WTC11 (cell line): Measurements from ENCODE around the gene SORCS1. TPM values are rescaled to one million over a fixed set of nuclear protein-coding genes. Genes with fewer than 3 reads are reported as not detected.

ENCODE experiments used
- ATAC-seq: fragments of 200-7000 bp; cut with Tn5 transposase; 2 replicates; pipeline ENCODE4 v1.10.0; 2021; ENCODE audit warnings: mild to moderate bottlenecking, moderate library complexity
- CTCF ChIA-PET: fragments of 300-600 bp; sonication (Branson Sonifier 250); formaldehyde crosslinking; loops from one replicate; lab custom pipeline; 2021; ENCODE audit warnings: antibody characterized with exemption; lab: Charles Lee
- POLR2A ChIA-PET: fragments of 350-600 bp; sonication (Branson Sonifier 250); formaldehyde crosslinking; loops from one replicate; lab custom pipeline; 2021; ENCODE audit warnings: antibody characterized with exemption; lab: Charles Lee
- DNase-seq: peaks from one replicate; pipeline ENCODE4 v3.0.0; 2021; ENCODE audit warnings: low spot score
- H3K27ac Mint-ChIP-seq: 2 replicates; pipeline ENCODE4 v1.8.0; 2021; ENCODE audit warnings: mixed read lengths
- H3K27me3 Mint-ChIP-seq: 2 replicates; pipeline ENCODE4 v1.8.0; 2021; ENCODE audit warnings: low read depth, mild to moderate bottlenecking, moderate library complexity, mixed read lengths
- H3K36me3 Mint-ChIP-seq: 2 replicates; pipeline ENCODE4 v1.8.0; 2021; ENCODE audit warnings: mixed read lengths
- H3K4me1 Mint-ChIP-seq: 2 replicates; pipeline ENCODE4 v1.8.0; 2022; ENCODE audit warnings: mixed read lengths
- H3K4me3 Mint-ChIP-seq: 2 replicates; pipeline ENCODE4 v1.8.0; 2021; ENCODE audit warnings: mild to moderate bottlenecking, moderate library complexity, mixed read lengths
- H3K9me3 Mint-ChIP-seq: 2 replicates; pipeline ENCODE4 v1.8.0; 2021; ENCODE audit warnings: mixed read lengths
- ATF1 ChIP-seq: sonication (generic); formaldehyde crosslinking; IDR thresholded peaks from 2 replicates; pipeline ENCODE4 v1.8.1; 2023; ENCODE audit warnings: mild to moderate bottlenecking, moderate library complexity, missing genetic modification reagents
- CBFB ChIP-seq: sonication (generic); formaldehyde crosslinking; IDR thresholded peaks from 2 replicates; pipeline ENCODE4 v1.8.1; 2022; ENCODE audit warnings: mild to moderate bottlenecking, low read depth, missing genetic modification reagents
- CREB1 ChIP-seq: sonication (generic); formaldehyde crosslinking; IDR thresholded peaks from 2 replicates; pipeline ENCODE4 v1.8.0; 2023; ENCODE audit warnings: mild to moderate bottlenecking, missing genetic modification reagents
- EMX1 ChIP-seq: fragments of 250-450 bp; sonication (Bioruptor Pico); IDR thresholded peaks from 2 replicates; pipeline ENCODE4 v1.8.0; 2021; ENCODE audit warnings: mild to moderate bottlenecking
- ESRRA ChIP-seq: sonication (generic); formaldehyde crosslinking; IDR thresholded peaks from 2 replicates; pipeline ENCODE4 v1.8.1; 2022; ENCODE audit warnings: mild to moderate bottlenecking, missing genetic modification reagents, borderline replicate concordance
- GTF2I ChIP-seq: fragments of 250-450 bp; sonication (Bioruptor Pico); conservative IDR thresholded peaks from 2 replicates; pipeline ENCODE4 v1.4.0; 2021; ENCODE audit warnings: mild to moderate bottlenecking
- KAT7 ChIP-seq: sonication (generic); formaldehyde crosslinking; IDR thresholded peaks from 2 replicates; pipeline ENCODE4 v1.8.1; 2023; ENCODE audit warnings: missing genetic modification reagents, mild to moderate bottlenecking, borderline replicate concordance
- MYBL2 ChIP-seq: sonication (generic); formaldehyde crosslinking; IDR thresholded peaks from 2 replicates; pipeline ENCODE4 v1.8.1; 2023; ENCODE audit warnings: mild to moderate bottlenecking, moderate library complexity, missing genetic modification reagents
- NFE2L1 ChIP-seq: sonication (generic); formaldehyde crosslinking; IDR thresholded peaks from 2 replicates; pipeline ENCODE4 v1.8.1; 2023; ENCODE audit warnings: missing genetic modification reagents
- NR2C2 ChIP-seq: sonication (generic); formaldehyde crosslinking; IDR thresholded peaks from 2 replicates; pipeline ENCODE4 v1.8.0; 2022; ENCODE audit warnings: mild to moderate bottlenecking, missing genetic modification reagents
- NR3C1 ChIP-seq: sonication (generic); formaldehyde crosslinking; conservative IDR thresholded peaks from 2 replicates; pipeline ENCODE4 v1.8.1; 2023; ENCODE audit warnings: low read depth, mild to moderate bottlenecking, missing genetic modification reagents
- OVOL2 ChIP-seq: fragments of 250-450 bp; sonication (Bioruptor Pico); IDR thresholded peaks from 2 replicates; pipeline ENCODE4 v1.9.0; 2021; ENCODE audit warnings: mild to moderate bottlenecking, borderline replicate concordance
- PRRX2 ChIP-seq: fragments of 250-450 bp; sonication (Bioruptor Pico); IDR thresholded peaks from 2 replicates; pipeline ENCODE4 v1.8.0; 2021; ENCODE audit warnings: mild to moderate bottlenecking
- RELA ChIP-seq: sonication (generic); formaldehyde crosslinking; IDR thresholded peaks from 2 replicates; pipeline ENCODE4 v1.8.1; 2022; ENCODE audit warnings: missing genetic modification reagents, mild to moderate bottlenecking, borderline replicate concordance
- ZNF232 ChIP-seq: sonication (generic); formaldehyde crosslinking; IDR thresholded peaks from 2 replicates; pipeline ENCODE4 v1.8.0; 2022; ENCODE audit warnings: mild to moderate bottlenecking, missing genetic modification reagents
- ZNF317 ChIP-seq: sonication (generic); formaldehyde crosslinking; IDR thresholded peaks from 2 replicates; pipeline ENCODE4 v1.8.1; 2023; ENCODE audit warnings: low read depth, mild to moderate bottlenecking, moderate library complexity, missing genetic modification reagents, borderline replicate concordance
- ZNF396 ChIP-seq: fragments of 250-450 bp; sonication (Bioruptor Pico); IDR thresholded peaks from 2 replicates; pipeline ENCODE4 v1.8.0; 2021; ENCODE audit warnings: mild to moderate bottlenecking, moderate library complexity, borderline replicate concordance
- ZNF671 ChIP-seq: fragments of 250-450 bp; sonication (Bioruptor Pico); IDR thresholded peaks from 2 replicates; pipeline ENCODE4 v1.8.0; 2021; ENCODE audit warnings: mild to moderate bottlenecking
- total RNA-seq: library from RNA; stranded (reverse); gene quantifications from 3 replicates; pipeline ENCODE4 v1.2.3, GENCODE V29; 2021
- TF ChIP-seq, protein P1 (sequence below): sonication (generic); formaldehyde crosslinking; IDR thresholded peaks from 2 replicates; pipeline ENCODE4 v1.8.0; 2022; ENCODE audit warnings: missing genetic modification reagents
- TF ChIP-seq, protein P2 (sequence below): fragments of 250-450 bp; sonication (Bioruptor Pico); IDR thresholded peaks from 2 replicates; pipeline ENCODE4 v1.8.0; 2021; ENCODE audit warnings: mild to moderate bottlenecking
- TF ChIP-seq, protein P3 (sequence below): sonication (generic); formaldehyde crosslinking; IDR thresholded peaks from 2 replicates; pipeline ENCODE4 v1.8.1; 2022; ENCODE audit warnings: mild to moderate bottlenecking, missing genetic modification reagents, moderate library complexity, borderline replicate concordance
- TF ChIP-seq, protein P4 (sequence below): sonication (generic); formaldehyde crosslinking; IDR thresholded peaks from 2 replicates; pipeline ENCODE4 v1.8.1; 2023; ENCODE audit warnings: mild to moderate bottlenecking, missing genetic modification reagents
- TF ChIP-seq, protein P5 (sequence below): sonication (generic); formaldehyde crosslinking; IDR thresholded peaks from 2 replicates; pipeline ENCODE4 v1.8.1; 2023; ENCODE audit warnings: mild to moderate bottlenecking, moderate library complexity, missing genetic modification reagents
- TF ChIP-seq, protein P6 (sequence below): sonication (generic); formaldehyde crosslinking; IDR thresholded peaks from 2 replicates; pipeline ENCODE4 v1.8.0; 2022; ENCODE audit warnings: mild to moderate bottlenecking, missing genetic modification reagents

The SORCS1 gene
- total RNA-seq, 1 experiment from 2014 or later = 3.3 TPM

DNA sequence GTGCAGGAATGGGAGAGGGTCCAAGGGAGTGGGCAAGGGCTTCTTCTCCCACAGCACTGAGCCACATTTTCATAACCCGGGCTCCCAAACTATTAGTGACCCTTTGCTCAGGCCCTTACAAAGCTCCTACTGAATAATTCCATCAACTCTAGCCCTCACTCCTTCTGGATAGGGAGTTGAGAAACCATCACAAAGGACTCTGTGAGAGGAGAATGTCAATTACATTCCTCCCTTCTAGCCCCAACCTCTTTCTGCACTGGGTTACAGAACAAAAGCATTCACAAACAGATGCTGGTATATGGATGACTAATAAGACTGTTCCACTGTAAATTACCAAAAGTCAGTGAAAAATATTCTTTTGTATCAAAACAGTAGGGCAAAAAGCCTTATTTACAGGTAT, 203.7 kb downstream of the SORCS1 start:
- Mint-ChIP-seq H3K36me3 (peaks cover 5% of the 10 kb centered on the region), H3K4me3 (no peak overlapping the region)
- no peak for ATAC-seq
- POLR2A ChIA-PET = no interaction called here
- TF ChIP-seq GTF2I (no peak), ZNF396 (CRISPR knock-in tag) (no peak), NR2C2 (CRISPR knock-in tag) (no peak), NR3C1 (CRISPR knock-in tag) (no peak), RELA (CRISPR knock-in tag) (no peak), ZNF232 (CRISPR knock-in tag) (no peak), ATF1 (CRISPR knock-in tag) (no peak), CBFB (no peak), KAT7 (CRISPR knock-in tag) (no peak), OVOL2 (CRISPR knock-in tag) (no peak), ZNF317 (CRISPR knock-in tag) (no peak)
- TF ChIP-seq, protein P1, sequence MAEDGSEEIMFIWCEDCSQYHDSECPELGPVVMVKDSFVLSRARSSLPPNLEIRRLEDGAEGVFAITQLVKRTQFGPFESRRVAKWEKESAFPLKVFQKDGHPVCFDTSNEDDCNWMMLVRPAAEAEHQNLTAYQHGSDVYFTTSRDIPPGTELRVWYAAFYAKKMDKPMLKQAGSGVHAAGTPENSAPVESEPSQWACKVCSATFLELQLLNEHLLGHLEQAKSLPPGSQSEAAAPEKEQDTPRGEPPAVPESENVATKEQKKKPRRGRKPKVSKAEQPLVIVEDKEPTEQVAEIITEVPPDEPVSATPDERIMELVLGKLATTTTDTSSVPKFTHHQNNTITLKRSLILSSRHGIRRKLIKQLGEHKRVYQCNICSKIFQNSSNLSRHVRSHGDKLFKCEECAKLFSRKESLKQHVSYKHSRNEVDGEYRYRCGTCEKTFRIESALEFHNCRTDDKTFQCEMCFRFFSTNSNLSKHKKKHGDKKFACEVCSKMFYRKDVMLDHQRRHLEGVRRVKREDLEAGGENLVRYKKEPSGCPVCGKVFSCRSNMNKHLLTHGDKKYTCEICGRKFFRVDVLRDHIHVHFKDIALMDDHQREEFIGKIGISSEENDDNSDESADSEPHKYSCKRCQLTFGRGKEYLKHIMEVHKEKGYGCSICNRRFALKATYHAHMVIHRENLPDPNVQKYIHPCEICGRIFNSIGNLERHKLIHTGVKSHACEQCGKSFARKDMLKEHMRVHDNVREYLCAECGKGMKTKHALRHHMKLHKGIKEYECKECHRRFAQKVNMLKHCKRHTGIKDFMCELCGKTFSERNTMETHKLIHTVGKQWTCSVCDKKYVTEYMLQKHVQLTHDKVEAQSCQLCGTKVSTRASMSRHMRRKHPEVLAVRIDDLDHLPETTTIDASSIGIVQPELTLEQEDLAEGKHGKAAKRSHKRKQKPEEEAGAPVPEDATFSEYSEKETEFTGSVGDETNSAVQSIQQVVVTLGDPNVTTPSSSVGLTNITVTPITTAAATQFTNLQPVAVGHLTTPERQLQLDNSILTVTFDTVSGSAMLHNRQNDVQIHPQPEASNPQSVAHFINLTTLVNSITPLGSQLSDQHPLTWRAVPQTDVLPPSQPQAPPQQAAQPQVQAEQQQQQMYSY (CRISPR knock-in tag) = no peak
- TF ChIP-seq, protein P2, sequence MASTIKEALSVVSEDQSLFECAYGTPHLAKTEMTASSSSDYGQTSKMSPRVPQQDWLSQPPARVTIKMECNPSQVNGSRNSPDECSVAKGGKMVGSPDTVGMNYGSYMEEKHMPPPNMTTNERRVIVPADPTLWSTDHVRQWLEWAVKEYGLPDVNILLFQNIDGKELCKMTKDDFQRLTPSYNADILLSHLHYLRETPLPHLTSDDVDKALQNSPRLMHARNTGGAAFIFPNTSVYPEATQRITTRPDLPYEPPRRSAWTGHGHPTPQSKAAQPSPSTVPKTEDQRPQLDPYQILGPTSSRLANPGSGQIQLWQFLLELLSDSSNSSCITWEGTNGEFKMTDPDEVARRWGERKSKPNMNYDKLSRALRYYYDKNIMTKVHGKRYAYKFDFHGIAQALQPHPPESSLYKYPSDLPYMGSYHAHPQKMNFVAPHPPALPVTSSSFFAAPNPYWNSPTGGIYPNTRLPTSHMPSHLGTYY = no peak
- TF ChIP-seq, all 79 proteins: peak for 0
- peaks cover 9% of the 10 kb centered on the region for H3K4me1 Mint-ChIP-seq
- H3K9me3 Mint-ChIP-seq = peaks cover 7% of the 10 kb centered on the region
- CTCF ChIA-PET = no interaction called here
- DNase-seq = no peak
- H3K27me3 Mint-ChIP-seq = no peaks in the 10 kb centered on the region
- H3K27ac Mint-ChIP-seq = no peak overlapping the region

DNA sequence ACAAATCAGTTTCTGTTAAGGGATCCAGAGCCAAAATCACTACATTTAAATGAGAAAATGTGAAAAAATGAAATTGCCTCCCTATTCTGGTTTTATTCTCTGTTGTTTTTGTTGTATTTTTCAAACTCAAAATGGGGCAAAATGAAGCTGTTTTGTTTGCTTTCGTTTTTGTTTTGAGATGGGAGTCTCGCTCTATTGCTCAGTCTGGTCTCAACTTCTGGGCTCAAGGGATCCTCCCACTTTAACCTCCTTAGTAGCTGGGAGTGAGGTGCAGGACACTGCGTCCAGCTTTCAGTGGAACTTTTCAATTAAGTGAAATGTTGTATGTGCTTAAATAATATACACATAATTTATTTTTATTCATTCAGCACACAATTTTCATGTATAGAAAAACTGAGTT, 205.0 kb downstream of the SORCS1 start:
- peaks cover 7% of the 10 kb centered on the region for H3K9me3 Mint-ChIP-seq
- H3K36me3 Mint-ChIP-seq = peaks cover 5% of the 10 kb centered on the region
- H3K4me1 Mint-ChIP-seq = peaks cover 14% of the 10 kb centered on the region
- no peak overlapping the region for H3K4me3 Mint-ChIP-seq
- ATAC-seq = no peak
- CTCF ChIA-PET = no interaction called here
- no peaks in the 10 kb centered on the region for H3K27me3 Mint-ChIP-seq
- no peak overlapping the region for H3K27ac Mint-ChIP-seq
- DNase-seq = no peak
- POLR2A ChIA-PET = no interaction called here
- TF ChIP-seq, protein P3, sequence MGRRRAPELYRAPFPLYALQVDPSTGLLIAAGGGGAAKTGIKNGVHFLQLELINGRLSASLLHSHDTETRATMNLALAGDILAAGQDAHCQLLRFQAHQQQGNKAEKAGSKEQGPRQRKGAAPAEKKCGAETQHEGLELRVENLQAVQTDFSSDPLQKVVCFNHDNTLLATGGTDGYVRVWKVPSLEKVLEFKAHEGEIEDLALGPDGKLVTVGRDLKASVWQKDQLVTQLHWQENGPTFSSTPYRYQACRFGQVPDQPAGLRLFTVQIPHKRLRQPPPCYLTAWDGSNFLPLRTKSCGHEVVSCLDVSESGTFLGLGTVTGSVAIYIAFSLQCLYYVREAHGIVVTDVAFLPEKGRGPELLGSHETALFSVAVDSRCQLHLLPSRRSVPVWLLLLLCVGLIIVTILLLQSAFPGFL (CRISPR knock-in tag) = no peak
- TF ChIP-seq, protein P2 = no peak
- TF ChIP-seq ESRRA (CRISPR knock-in tag) (no peak), CREB1 (no peak), NFE2L1 (CRISPR knock-in tag) (no peak), PRRX2 (CRISPR knock-in tag) (no peak), EMX1 (CRISPR knock-in tag) (no peak), OVOL2 (CRISPR knock-in tag) (no peak), ZNF671 (CRISPR knock-in tag) (no peak), MYBL2 (no peak)
- TF ChIP-seq, protein P4, sequence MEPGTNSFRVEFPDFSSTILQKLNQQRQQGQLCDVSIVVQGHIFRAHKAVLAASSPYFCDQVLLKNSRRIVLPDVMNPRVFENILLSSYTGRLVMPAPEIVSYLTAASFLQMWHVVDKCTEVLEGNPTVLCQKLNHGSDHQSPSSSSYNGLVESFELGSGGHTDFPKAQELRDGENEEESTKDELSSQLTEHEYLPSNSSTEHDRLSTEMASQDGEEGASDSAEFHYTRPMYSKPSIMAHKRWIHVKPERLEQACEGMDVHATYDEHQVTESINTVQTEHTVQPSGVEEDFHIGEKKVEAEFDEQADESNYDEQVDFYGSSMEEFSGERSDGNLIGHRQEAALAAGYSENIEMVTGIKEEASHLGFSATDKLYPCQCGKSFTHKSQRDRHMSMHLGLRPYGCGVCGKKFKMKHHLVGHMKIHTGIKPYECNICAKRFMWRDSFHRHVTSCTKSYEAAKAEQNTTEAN (CRISPR knock-in tag) = no peak
- TF ChIP-seq, protein P5, sequence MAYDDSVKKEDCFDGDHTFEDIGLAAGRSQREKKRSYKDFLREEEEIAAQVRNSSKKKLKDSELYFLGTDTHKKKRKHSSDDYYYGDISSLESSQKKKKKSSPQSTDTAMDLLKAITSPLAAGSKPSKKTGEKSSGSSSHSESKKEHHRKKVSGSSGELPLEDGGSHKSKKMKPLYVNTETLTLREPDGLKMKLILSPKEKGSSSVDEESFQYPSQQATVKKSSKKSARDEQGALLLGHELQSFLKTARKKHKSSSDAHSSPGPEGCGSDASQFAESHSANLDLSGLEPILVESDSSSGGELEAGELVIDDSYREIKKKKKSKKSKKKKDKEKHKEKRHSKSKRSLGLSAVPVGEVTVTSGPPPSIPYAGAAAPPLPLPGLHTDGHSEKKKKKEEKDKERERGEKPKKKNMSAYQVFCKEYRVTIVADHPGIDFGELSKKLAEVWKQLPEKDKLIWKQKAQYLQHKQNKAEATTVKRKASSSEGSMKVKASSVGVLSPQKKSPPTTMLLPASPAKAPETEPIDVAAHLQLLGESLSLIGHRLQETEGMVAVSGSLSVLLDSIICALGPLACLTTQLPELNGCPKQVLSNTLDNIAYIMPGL (CRISPR knock-in tag) = no peak
- TF ChIP-seq, protein P6, sequence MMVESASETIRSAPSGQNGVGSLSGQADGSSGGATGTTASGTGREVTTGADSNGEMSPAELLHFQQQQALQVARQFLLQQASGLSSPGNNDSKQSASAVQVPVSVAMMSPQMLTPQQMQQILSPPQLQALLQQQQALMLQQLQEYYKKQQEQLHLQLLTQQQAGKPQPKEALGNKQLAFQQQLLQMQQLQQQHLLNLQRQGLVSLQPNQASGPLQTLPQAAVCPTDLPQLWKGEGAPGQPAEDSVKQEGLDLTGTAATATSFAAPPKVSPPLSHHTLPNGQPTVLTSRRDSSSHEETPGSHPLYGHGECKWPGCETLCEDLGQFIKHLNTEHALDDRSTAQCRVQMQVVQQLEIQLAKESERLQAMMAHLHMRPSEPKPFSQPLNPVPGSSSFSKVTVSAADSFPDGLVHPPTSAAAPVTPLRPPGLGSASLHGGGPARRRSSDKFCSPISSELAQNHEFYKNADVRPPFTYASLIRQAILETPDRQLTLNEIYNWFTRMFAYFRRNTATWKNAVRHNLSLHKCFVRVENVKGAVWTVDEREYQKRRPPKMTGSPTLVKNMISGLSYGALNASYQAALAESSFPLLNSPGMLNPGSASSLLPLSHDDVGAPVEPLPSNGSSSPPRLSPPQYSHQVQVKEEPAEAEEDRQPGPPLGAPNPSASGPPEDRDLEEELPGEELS (CRISPR knock-in tag) = no peak
